HG02870 (cell line): ENCODE data around the gene POU6F2.
"Not testable (repeated sequence)": the region's sequence is repeated elsewhere in the genome, so short reads cannot be mapped to it uniquely, and the experiment has no call there.

ENCODE experiments used
- ATAC-seq: cut with Tn5 transposase; IDR thresholded peaks from one replicate; pipeline ENCODE4 v1.9.1; 2021; ENCODE audit warnings: mild to moderate bottlenecking, moderate library complexity; ENCODE audit not compliant: unreplicated experiment

The POU6F2 gene

GRCh38 chr7:38977685-38978084 lies at the start of gene POU6F2:
TSS of gene POU6F2 (plus strand) at chr7:38977909. CDS start at chr7:38977954, 45 bp downstream.
- ATAC-seq, result no peak

GRCh38 chr7:38928506-38928905 lies 49.2 kb upstream of the POU6F2 start:
- no peak for ATAC-seq

- no peak for ATAC-seq
These were observed 48.1 kb upstream of the POU6F2 start for GRCh38 chr7:38929460-38930171.

- peak; percentile 82 for ATAC-seq
These were observed 45.1 kb upstream of the POU6F2 start for GRCh38 chr7:38932509-38933168.

- no peak for ATAC-seq
These were observed 43.7 kb upstream of the POU6F2 start for GRCh38 chr7:38934051-38934450.

GRCh38 chr7:38934536-38934935 lies 43.2 kb upstream of the POU6F2 start:
- ATAC-seq, result no peak

- ATAC-seq, result no peak
These were observed 41.1 kb upstream of the POU6F2 start for GRCh38 chr7:38936641-38937040.

GRCh38 chr7:38938001-38938485 lies 39.7 kb upstream of the POU6F2 start:
- ATAC-seq, result no peak

- no peak for ATAC-seq
These were observed 39.1 kb upstream of the POU6F2 start for GRCh38 chr7:38938589-38938988.

- ATAC-seq, result no peak
These were observed 36.9 kb upstream of the POU6F2 start for GRCh38 chr7:38940774-38941173.

- no peak for ATAC-seq
These were observed 35.2 kb upstream of the POU6F2 start for GRCh38 chr7:38942431-38943051.

- ATAC-seq, result not testable (repeated sequence)
These were observed 30.2 kb upstream of the POU6F2 start for GRCh38 chr7:38947541-38947940.

- no peak for ATAC-seq
These were observed 27.4 kb upstream of the POU6F2 start for GRCh38 chr7:38950309-38950708.

- no peak for ATAC-seq
These were observed 26.5 kb upstream of the POU6F2 start for GRCh38 chr7:38951213-38951612.

GRCh38 chr7:38953227-38953626 lies 24.5 kb upstream of the POU6F2 start:
- no peak for ATAC-seq

- no peak for ATAC-seq
These were observed 23.7 kb upstream of the POU6F2 start for GRCh38 chr7:38953971-38954370.

- no peak for ATAC-seq
These were observed 21.8 kb upstream of the POU6F2 start for GRCh38 chr7:38955892-38956291.

GRCh38 chr7:38962028-38962427 lies 15.7 kb upstream of the POU6F2 start:
- no peak for ATAC-seq

- no peak for ATAC-seq
These were observed 12.8 kb upstream of the POU6F2 start for GRCh38 chr7:38964921-38965320.

GRCh38 chr7:38973760-38974159 lies 3.9 kb upstream of the POU6F2 start:
- ATAC-seq, result no peak

- no peak for ATAC-seq
These were observed 1.7 kb upstream of the POU6F2 start for GRCh38 chr7:38975944-38976392.

- ATAC-seq, result no peak
These were observed 782 bp downstream of the POU6F2 start for GRCh38 chr7:38978491-38978890.
